Smooth muscle cell (in vitro differentiated cells): Measurements from ENCODE around the gene FASTK. TPM values are rescaled to one million over a fixed set of nuclear protein-coding genes. Genes with fewer than 3 reads are reported as not detected.
A peak's percentile ranks its signal among the peaks of the same experiment; 100 is the strongest.

Experiments used
- DNase-seq: peaks from one replicate; lab custom pipeline; 2025; ENCODE audit not compliant: unreplicated experiment; lab: John Stamatoyannopoulos, UW
- H2AFZ ChIP-seq: fragments of 200-600 bp; sonication (generic); 2 replicates; pipeline ENCODE4 v1.6.0; 2016; ENCODE audit warnings: antibody characterized with exemption, low read depth, mild to moderate bottlenecking
- H3F3A ChIP-seq: fragments of 200-600 bp; sonication (generic); 2 replicates; pipeline ENCODE4 v1.6.0; 2017; ENCODE audit warnings: antibody characterized with exemption, low read depth
- H3K27ac ChIP-seq: fragments of 200-600 bp; sonication (generic); 2 replicates; pipeline ENCODE4 v1.5.1; 2016; ENCODE audit warnings: low read depth, mild to moderate bottlenecking
- H3K27me3 ChIP-seq: fragments of 200-600 bp; sonication (generic); 2 replicates; pipeline ENCODE4 v1.6.1; 2016; ENCODE audit warnings: low read depth, mild to moderate bottlenecking
- H3K36me3 ChIP-seq: fragments of 200-600 bp; sonication (generic); 2 replicates; pipeline ENCODE4 v1.5.1; 2016; ENCODE audit warnings: low read depth
- H3K4me1 ChIP-seq: fragments of 200-600 bp; sonication (generic); 2 replicates; pipeline ENCODE4 v1.5.1; 2016; ENCODE audit warnings: low read depth
- H3K4me2 ChIP-seq: fragments of 200-600 bp; sonication (generic); 2 replicates; pipeline ENCODE4 v1.6.0; 2016; ENCODE audit warnings: mild to moderate bottlenecking
- H3K4me3 ChIP-seq: fragments of 200-600 bp; sonication (generic); 2 replicates; pipeline ENCODE4 v1.5.1; 2016; ENCODE audit warnings: mild to moderate bottlenecking
- H3K79me2 ChIP-seq: fragments of 200-600 bp; sonication (generic); 2 replicates; pipeline ENCODE4 v1.6.0; 2016; ENCODE audit warnings: low read depth, mild to moderate bottlenecking
- H3K9ac ChIP-seq: fragments of 200-600 bp; sonication (generic); 2 replicates; pipeline ENCODE4 v1.6.0; 2016; ENCODE audit warnings: low read depth
- H3K9me3 ChIP-seq: fragments of 200-600 bp; sonication (generic); replicated peaks from 2 replicates; pipeline ENCODE4 v1.5.1; 2016; ENCODE audit warnings: low read depth
- H4K20me1 ChIP-seq: fragments of 200-600 bp; sonication (generic); 2 replicates; pipeline ENCODE4 v1.6.0; 2016; ENCODE audit warnings: low read depth
- WGBS: methylation state at CpG from one replicate; pipeline ENCODE4 v1.1.7; 2016; ENCODE audit warnings: low lambda C conversion rate; 5-methylcytosine and 5-hydroxymethylcytosine counted together
- polyA plus RNA-seq: library from polyadenylated mRNA; unstranded; fragments of >200 nt; fragmentation: Nextera tagmentation; extraction: Ambion mirVana; gene quantifications from 2 replicates; pipeline ENCODE4 v1.2.1, GENCODE V29; 2016
- total RNA-seq: library from RNA; depleted of rRNA; stranded (reverse); fragments of >200 nt; gene quantifications from 2 replicates; pipeline ENCODE4 v1.2.3, GENCODE V29; 2014
- TF ChIP-seq, protein P1 (sequence below): fragments of 200-600 bp; sonication (generic); IDR thresholded peaks from 2 replicates; pipeline ENCODE4 v1.5.1; 2017; ENCODE audit warnings: borderline replicate concordance, mild to moderate bottlenecking, antibody characterized with exemption; ENCODE audit not compliant: insufficient read depth, poor library complexity, severe bottlenecking

FASTK gene
- total and polyA plus RNA-seq, 2 experiments from 2014 or later: 100 to 177 TPM

DNA sequence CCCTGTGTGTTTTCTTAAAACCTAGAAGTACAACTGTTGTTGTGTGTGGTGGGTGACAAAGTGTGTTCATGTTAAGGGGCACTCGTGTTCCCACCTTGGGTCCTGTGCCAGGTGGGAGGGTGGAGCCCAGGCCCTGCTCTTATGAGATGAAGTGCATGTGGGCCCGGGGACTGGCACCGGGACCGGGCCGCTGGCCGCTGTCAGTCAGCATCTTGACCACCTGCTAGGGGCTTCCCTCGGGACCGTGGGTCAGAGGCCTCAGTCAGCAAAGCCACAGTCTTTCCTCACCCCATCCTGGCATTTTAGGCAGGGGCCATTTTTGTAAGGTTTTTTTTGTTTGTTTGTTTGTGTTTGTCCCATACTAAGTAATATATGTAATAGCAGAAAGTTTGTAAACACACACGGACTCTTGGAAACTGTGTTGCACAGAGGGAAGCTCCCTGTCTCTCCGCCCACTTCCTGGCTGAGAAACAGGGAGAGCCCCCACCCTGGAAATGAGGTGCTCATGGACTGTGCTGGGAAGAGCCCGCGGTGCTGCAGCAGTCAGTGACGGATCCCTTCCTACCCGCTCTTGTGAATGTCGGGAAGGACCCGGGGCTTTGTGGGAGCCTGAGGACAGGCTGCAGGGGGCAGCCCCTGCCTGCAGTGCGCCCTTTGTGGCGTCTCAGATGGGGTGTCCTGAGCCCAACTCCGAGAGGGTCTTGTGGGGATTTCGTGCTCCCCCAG lies 19.0 kb upstream of the FASTK start:
- Histone ChIP-seq H3K27ac (no peak overlapping the region), H3K4me1 (no peaks in the 10 kb centered on the region), H3K79me2 (peaks cover 88% of the 10 kb centered on the region), H3F3A (no peaks in the 10 kb centered on the region), H3K4me3 (no peak overlapping the region), H3K9me3 (no peaks in the 10 kb centered on the region), H3K9ac (no peak overlapping the region), H3K4me2 (no peak overlapping the region), H3K27me3 (no peaks in the 10 kb centered on the region), H3K36me3 (no peaks in the 10 kb centered on the region), H2AFZ (no peak overlapping the region), H4K20me1 (peaks cover 98% of the 10 kb centered on the region)
- TF ChIP-seq, protein P1, sequence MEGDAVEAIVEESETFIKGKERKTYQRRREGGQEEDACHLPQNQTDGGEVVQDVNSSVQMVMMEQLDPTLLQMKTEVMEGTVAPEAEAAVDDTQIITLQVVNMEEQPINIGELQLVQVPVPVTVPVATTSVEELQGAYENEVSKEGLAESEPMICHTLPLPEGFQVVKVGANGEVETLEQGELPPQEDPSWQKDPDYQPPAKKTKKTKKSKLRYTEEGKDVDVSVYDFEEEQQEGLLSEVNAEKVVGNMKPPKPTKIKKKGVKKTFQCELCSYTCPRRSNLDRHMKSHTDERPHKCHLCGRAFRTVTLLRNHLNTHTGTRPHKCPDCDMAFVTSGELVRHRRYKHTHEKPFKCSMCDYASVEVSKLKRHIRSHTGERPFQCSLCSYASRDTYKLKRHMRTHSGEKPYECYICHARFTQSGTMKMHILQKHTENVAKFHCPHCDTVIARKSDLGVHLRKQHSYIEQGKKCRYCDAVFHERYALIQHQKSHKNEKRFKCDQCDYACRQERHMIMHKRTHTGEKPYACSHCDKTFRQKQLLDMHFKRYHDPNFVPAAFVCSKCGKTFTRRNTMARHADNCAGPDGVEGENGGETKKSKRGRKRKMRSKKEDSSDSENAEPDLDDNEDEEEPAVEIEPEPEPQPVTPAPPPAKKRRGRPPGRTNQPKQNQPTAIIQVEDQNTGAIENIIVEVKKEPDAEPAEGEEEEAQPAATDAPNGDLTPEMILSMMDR: no peak
- 92% methylated on average over 20 of the region's 20 CpGs for WGBS
- no peak for DNase-seq

DNA sequence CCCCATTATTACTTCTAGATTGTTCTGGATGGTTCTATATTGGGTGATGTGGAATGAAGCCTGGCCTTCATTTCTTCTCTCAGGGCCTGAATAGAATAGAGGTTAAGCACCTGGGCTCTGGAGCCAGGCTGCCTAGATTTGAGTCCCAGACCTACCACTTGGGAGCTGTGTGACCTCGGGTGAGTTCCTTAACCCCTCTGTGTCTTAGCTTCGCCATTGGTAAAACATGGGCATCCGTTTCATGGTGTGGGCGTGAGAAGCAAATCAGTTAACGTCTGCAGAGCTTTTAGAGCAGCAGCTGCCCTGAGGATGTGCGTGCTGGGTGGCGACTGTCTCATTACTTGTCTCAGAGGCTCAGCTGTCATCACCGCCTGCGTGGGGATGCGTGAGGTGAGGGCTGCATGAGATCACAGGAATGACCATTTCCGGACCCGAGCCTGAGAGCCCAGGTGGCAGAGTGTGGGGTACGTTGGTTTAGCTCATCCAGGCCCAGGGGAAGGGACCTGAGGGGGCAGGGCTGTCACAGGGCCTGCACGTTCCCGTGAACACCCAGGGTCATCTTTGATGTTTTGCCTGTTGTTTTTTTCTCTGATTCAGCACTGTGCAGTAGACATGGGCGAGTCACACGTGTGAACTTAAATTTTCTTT lies 15.3 kb upstream of the FASTK start:
- H3K27me3 ChIP-seq: no peaks in the 10 kb centered on the region
- no peaks in the 10 kb centered on the region for H3K4me1 ChIP-seq
- TF ChIP-seq, protein P1: no peak
- peaks cover 98% of the 10 kb centered on the region for H3K79me2 ChIP-seq
- no peak for DNase-seq
- H3K36me3 ChIP-seq: no peaks in the 10 kb centered on the region
- peaks cover 98% of the 10 kb centered on the region for H4K20me1 ChIP-seq
- H3K4me3 ChIP-seq: no peak overlapping the region
- no peaks in the 10 kb centered on the region for H3F3A ChIP-seq
- no peak overlapping the region for H3K4me2 ChIP-seq
- H3K9ac ChIP-seq: no peak overlapping the region
- peak overlapping the region; percentile 55 for H3K27ac ChIP-seq
- H3K9me3 ChIP-seq: no peaks in the 10 kb centered on the region
- 66% methylated on average over 17 of the region's 17 CpGs for WGBS
- no peak overlapping the region for H2AFZ ChIP-seq

DNA sequence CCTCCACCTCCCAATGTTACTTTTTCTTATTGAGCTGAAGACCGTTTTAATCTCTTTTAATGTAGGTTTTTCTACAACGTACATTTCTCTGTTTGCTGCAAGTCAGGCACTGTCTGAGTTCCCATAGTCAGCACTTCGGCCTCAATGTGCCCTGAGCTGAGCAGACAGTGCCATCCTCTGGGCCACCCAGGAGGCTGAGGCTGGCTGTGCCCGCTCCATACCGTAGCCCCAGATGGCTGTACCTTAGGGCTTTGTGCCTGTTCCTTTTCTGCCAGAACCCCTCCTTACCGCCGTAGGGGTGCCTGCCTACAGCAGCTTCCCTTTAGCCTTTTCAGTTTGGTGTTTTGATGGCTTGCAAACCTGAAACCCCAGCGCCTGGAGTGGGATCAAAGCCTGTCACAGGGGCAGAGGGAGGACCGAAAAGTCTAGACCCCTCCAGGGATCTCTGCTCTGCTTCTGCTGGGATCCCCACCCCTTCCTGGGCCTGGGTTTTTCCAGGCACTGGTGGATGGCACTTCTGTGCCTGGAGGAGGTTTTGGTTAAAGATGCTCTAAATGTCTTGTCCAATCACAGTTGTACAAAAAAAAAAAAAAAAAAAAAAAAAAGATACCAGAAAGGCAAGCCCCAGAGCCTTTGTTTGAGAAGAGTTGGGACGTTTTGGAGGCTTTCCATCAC lies 14.7 kb upstream of the FASTK start:
- Histone ChIP-seq H3K9me3 (no peaks in the 10 kb centered on the region), H3K27me3 (no peaks in the 10 kb centered on the region), H3K4me1 (no peaks in the 10 kb centered on the region), H4K20me1 (peaks cover 98% of the 10 kb centered on the region), H2AFZ (no peak overlapping the region), H3K4me2 (no peak overlapping the region), H3K4me3 (no peak overlapping the region), H3K79me2 (peaks cover 98% of the 10 kb centered on the region), H3K27ac (peak overlapping the region; percentile 58), H3K9ac (no peak overlapping the region), H3K36me3 (no peaks in the 10 kb centered on the region), H3F3A (no peaks in the 10 kb centered on the region)
- 94% methylated on average over 10 of the region's 10 CpGs for WGBS
- TF ChIP-seq, protein P1: no peak
- DNase-seq: no peak
